Ishikawa (cell line): ENCODE data around the gene BASP1.

Source experiments
- CEBPB ChIP-seq: IDR thresholded peaks from 2 replicates; pipeline ENCODE4 v1.6.1; 2012
- CREB1 ChIP-seq: IDR thresholded peaks from 2 replicates; pipeline ENCODE4 v1.6.1; 2012; ENCODE audit warnings: low read depth
- EGR1 ChIP-seq: IDR thresholded peaks from 2 replicates; pipeline ENCODE4 v1.6.1; 2012
- EP300 ChIP-seq: IDR thresholded peaks from 2 replicates; pipeline ENCODE4 v1.6.1; 2012; ENCODE audit warnings: borderline replicate concordance
- FOXM1 ChIP-seq: IDR thresholded peaks from 2 replicates; pipeline ENCODE4 v1.6.1; 2012; ENCODE audit warnings: low read depth, borderline replicate concordance
- NFIC ChIP-seq: IDR thresholded peaks from 2 replicates; pipeline ENCODE4 v1.6.1; 2012
- RAD21 ChIP-seq: IDR thresholded peaks from 2 replicates; pipeline ENCODE4 v1.6.1; 2012; ENCODE audit warnings: low read depth
- TAF1 ChIP-seq: IDR thresholded peaks from 2 replicates; pipeline ENCODE4 v1.6.1; 2012; ENCODE audit warnings: low read depth, mild to moderate bottlenecking
- TCF12 ChIP-seq: IDR thresholded peaks from 2 replicates; pipeline ENCODE4 v1.6.1; 2012; ENCODE audit warnings: low read depth
- TEAD4 ChIP-seq: IDR thresholded peaks from 2 replicates; pipeline ENCODE4 v1.6.1; 2012
- YY1 ChIP-seq: IDR thresholded peaks from 2 replicates; pipeline ENCODE4 v1.6.1; 2012; ENCODE audit warnings: low read depth
- TF ChIP-seq, protein P1 (sequence below): IDR thresholded peaks from 2 replicates; pipeline ENCODE4 v1.6.1; 2012
- TF ChIP-seq, protein P2 (sequence below): IDR thresholded peaks from 2 replicates; pipeline ENCODE4 v1.6.1; 2012; ENCODE audit warnings: low read depth, mild to moderate bottlenecking
- TF ChIP-seq, protein P3 (sequence below): IDR thresholded peaks from 2 replicates; pipeline ENCODE4 v1.6.1; 2012

DNA sequence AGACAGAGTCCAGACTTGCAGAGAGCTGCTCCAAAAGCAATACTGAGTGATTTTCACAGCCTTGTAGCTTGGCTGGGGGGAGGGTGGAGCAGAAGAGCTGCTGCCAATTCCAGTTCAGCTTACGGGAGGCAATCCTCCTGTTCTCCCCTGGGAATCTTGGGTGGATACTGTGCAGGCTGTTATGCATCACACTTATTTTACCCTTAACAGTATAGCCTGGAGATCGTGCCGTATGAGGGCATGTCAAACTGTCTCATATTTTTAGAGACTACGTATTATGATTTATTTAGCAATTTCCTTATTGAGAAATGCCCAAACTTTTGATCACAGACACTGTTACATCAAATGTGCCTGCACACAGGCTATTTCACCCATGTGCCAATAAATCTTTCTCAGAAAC is 85.2 kb downstream of the BASP1 start:
- TF ChIP-seq RAD21, result no peak
- TF ChIP-seq, protein P1, sequence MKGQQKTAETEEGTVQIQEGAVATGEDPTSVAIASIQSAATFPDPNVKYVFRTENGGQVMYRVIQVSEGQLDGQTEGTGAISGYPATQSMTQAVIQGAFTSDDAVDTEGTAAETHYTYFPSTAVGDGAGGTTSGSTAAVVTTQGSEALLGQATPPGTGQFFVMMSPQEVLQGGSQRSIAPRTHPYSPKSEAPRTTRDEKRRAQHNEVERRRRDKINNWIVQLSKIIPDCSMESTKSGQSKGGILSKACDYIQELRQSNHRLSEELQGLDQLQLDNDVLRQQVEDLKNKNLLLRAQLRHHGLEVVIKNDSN, result no peak
- no peak for TF ChIP-seq YY1
- TF ChIP-seq EGR1, result no peak
- TF ChIP-seq, protein P2, sequence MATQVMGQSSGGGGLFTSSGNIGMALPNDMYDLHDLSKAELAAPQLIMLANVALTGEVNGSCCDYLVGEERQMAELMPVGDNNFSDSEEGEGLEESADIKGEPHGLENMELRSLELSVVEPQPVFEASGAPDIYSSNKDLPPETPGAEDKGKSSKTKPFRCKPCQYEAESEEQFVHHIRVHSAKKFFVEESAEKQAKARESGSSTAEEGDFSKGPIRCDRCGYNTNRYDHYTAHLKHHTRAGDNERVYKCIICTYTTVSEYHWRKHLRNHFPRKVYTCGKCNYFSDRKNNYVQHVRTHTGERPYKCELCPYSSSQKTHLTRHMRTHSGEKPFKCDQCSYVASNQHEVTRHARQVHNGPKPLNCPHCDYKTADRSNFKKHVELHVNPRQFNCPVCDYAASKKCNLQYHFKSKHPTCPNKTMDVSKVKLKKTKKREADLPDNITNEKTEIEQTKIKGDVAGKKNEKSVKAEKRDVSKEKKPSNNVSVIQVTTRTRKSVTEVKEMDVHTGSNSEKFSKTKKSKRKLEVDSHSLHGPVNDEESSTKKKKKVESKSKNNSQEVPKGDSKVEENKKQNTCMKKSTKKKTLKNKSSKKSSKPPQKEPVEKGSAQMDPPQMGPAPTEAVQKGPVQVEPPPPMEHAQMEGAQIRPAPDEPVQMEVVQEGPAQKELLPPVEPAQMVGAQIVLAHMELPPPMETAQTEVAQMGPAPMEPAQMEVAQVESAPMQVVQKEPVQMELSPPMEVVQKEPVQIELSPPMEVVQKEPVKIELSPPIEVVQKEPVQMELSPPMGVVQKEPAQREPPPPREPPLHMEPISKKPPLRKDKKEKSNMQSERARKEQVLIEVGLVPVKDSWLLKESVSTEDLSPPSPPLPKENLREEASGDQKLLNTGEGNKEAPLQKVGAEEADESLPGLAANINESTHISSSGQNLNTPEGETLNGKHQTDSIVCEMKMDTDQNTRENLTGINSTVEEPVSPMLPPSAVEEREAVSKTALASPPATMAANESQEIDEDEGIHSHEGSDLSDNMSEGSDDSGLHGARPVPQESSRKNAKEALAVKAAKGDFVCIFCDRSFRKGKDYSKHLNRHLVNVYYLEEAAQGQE, result no peak
- TF ChIP-seq EP300, result no peak
- TF ChIP-seq CREB1, result no peak
- TF ChIP-seq TAF1, result no peak
- TF ChIP-seq NFIC, result no peak
- TF ChIP-seq, protein P3, sequence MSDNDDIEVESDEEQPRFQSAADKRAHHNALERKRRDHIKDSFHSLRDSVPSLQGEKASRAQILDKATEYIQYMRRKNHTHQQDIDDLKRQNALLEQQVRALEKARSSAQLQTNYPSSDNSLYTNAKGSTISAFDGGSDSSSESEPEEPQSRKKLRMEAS, result no peak
- TF ChIP-seq TEAD4, result no peak
- no peak for TF ChIP-seq CEBPB
- TF ChIP-seq FOXM1, result no peak
- no peak for TF ChIP-seq TCF12
